Loucy (cell line): ENCODE results near the gene FRRS1.

ENCODE experiments used
- EZH2phosphoT487 ChIP-seq: fragments of 200-600 bp; IDR thresholded peaks from 2 replicates; pipeline ENCODE4 v1.6.1; 2018; ENCODE audit warnings: antibody characterized with exemption, mild to moderate bottlenecking, moderate library complexity, borderline replicate concordance
- TF ChIP-seq, protein P1 (sequence below): fragments of 200-600 bp; sonication (generic); conservative IDR thresholded peaks from 2 replicates; pipeline ENCODE4 v1.5.1; 2014; ENCODE audit warnings: mild to moderate bottlenecking, antibody characterized with exemption, low read length

GRCh38 chr1:99700020-99700419 is 66.4 kb downstream of the FRRS1 start:
- TF ChIP-seq, protein P1, sequence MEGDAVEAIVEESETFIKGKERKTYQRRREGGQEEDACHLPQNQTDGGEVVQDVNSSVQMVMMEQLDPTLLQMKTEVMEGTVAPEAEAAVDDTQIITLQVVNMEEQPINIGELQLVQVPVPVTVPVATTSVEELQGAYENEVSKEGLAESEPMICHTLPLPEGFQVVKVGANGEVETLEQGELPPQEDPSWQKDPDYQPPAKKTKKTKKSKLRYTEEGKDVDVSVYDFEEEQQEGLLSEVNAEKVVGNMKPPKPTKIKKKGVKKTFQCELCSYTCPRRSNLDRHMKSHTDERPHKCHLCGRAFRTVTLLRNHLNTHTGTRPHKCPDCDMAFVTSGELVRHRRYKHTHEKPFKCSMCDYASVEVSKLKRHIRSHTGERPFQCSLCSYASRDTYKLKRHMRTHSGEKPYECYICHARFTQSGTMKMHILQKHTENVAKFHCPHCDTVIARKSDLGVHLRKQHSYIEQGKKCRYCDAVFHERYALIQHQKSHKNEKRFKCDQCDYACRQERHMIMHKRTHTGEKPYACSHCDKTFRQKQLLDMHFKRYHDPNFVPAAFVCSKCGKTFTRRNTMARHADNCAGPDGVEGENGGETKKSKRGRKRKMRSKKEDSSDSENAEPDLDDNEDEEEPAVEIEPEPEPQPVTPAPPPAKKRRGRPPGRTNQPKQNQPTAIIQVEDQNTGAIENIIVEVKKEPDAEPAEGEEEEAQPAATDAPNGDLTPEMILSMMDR: no peak
- TF ChIP-seq EZH2phosphoT487: no peak
